HepG2 (cell line): ENCODE measurements around the gene TTBK1. TPM values are rescaled to one million over a fixed set of nuclear protein-coding genes. Genes with fewer than 3 reads are reported as not detected.

Source experiments
- AKAP8 ChIP-seq: sonication (generic); formaldehyde crosslinking; IDR thresholded peaks from 2 replicates; pipeline ENCODE4 v1.5.1; 2020; ENCODE audit warnings: mild to moderate bottlenecking, missing genetic modification reagents
- CENPT ChIP-seq: sonication (generic); formaldehyde crosslinking; IDR thresholded peaks from 2 replicates; pipeline ENCODE4 v1.8.0; 2022; ENCODE audit warnings: low read depth, mild to moderate bottlenecking, moderate library complexity, missing genetic modification reagents
- EEA1 ChIP-seq: sonication (generic); formaldehyde crosslinking; IDR thresholded peaks from 2 replicates; pipeline ENCODE4 v1.5.1; 2020; ENCODE audit warnings: mild to moderate bottlenecking, missing genetic modification reagents, borderline replicate concordance
- FOXA1 ChIP-seq, 2 experiments: fragments of 450-650 bp in 1 of 2; sonication (generic) in 1 of 2; formaldehyde crosslinking in 1 of 2; IDR thresholded peaks; 2 replicates each; pipeline versions ENCODE4 v1.4.0 to v1.6.1; 2016 to 2020; ENCODE audit warnings: missing genetic modification reagents in 1 of 2
- HHEX ChIP-seq: IDR thresholded peaks from 2 replicates; pipeline ENCODE4 v1.6.1; 2016; ENCODE audit warnings: control low read depth
- MAFK ChIP-seq, 2 experiments: IDR thresholded peaks in 1 of 2; conservative IDR thresholded peaks in 1 of 2; 2 replicates each; pipeline ENCODE4 v1.6.1; 2011; ENCODE audit warnings: improper control_type of control experiment in 2 of 2, low read length in 2 of 2
- NFE2L2 ChIP-seq: fragments of 150-350 bp; IDR thresholded peaks from 2 replicates; pipeline ENCODE4 v1.6.1; 2014; ENCODE audit warnings: low read length
- NONO ChIP-seq, 2 experiments: fragments of 450-650 bp in 1 of 2; sonication (generic) in 1 of 2; formaldehyde crosslinking in 1 of 2; IDR thresholded peaks in 1 of 2; conservative IDR thresholded peaks in 1 of 2; 2 replicates each; pipeline versions ENCODE4 v1.6.1 to v1.8.0; 2017 to 2022; ENCODE audit warnings: mild to moderate bottlenecking in 1 of 2, missing genetic modification reagents in 1 of 2, moderate library complexity in 1 of 2
- STAG1 ChIP-seq: sonication (generic); formaldehyde crosslinking; IDR thresholded peaks from 2 replicates; pipeline ENCODE4 v1.4.0; 2020; ENCODE audit warnings: missing genetic modification reagents
- ZNF275 ChIP-seq: sonication (generic); formaldehyde crosslinking; IDR thresholded peaks from 2 replicates; pipeline ENCODE4 v1.8.0; 2022; ENCODE audit warnings: missing genetic modification reagents, mild to moderate bottlenecking, inconsistent platforms, borderline replicate concordance
- polyA plus RNA-seq, 8 experiments: library from polyadenylated mRNA; depleted of rRNA in 3 of 8; stranded (reverse) in 7 of 8; unstranded in 1 of 8; fragments of >200 nt; fragmentation: Illumina TruSeq in 4 of 8; extraction: Trizol in 4 of 8; gene quantifications; 2 replicates each; pipeline versions ENCODE4 v1.2.1 to v1.2.3, GENCODE V29; 2011 to 2016; ENCODE audit warnings: low read depth in 4 of 8, missing spikeins in 1 of 8, mixed read lengths in 1 of 8; ENCODE audit not compliant: insufficient read depth in 1 of 8
- total RNA-seq, 5 experiments: library from RNA; depleted of rRNA; stranded (reverse); fragments of >200 nt; fragmentation: Illumina TruSeq; extraction: Trizol; gene quantifications; 2 replicates each; pipeline ENCODE4 v1.2.3, GENCODE V29; 2016; ENCODE audit warnings: low read depth in 1 of 5
- TF ChIP-seq, protein P1 (sequence below): IDR thresholded peaks from 2 replicates; pipeline ENCODE4 v1.6.1; 2016; ENCODE audit warnings: control low read depth
- TF ChIP-seq, protein P2 (sequence below): sonication (generic); formaldehyde crosslinking; IDR thresholded peaks from 2 replicates; pipeline ENCODE4 v1.5.0; 2020; ENCODE audit warnings: mild to moderate bottlenecking, missing genetic modification reagents

The TTBK1 gene
- total and polyA plus RNA-seq, 2 of the 13 experiments (the other 11 are each of a cell fraction or from before 2014, with no cell fraction given), result 0.24 to 0.33 TPM

DNA sequence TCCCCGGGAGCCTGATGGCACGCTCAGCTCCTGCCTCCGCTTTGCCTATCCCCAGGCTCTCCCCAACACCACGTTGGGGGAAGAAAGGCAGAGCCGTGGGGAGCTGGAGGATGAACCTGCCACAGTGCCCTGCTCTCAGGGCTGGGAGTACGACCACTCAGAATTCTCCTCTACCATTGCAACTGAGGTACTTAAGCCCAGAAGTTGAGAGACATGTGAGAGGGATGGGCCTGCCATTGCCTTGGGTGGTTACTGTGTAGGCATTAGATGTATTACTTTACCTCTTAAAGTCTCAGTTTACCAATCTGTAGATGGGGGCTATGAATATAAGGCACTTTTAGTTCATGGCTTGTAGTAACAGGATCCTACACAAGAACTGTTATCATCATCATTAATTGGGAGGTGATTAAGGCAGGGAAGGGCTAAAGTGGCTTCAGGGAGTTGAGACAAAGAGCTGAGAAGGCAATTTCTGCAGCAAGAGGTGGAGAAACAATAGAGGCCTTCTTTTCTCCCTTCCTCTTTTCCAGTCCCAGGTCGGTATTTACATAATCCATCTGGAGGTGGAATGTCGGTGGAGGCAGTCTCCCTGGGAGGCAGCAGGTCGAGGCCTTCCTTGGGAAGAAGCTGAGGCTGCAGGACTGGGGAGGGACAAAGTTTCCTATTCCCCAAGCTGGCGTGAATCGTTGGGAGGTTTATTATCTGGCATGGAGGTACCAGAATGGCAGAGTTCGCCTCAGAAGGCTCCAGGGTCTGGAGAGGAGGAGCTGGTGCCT lies 55.5 kb downstream of the TTBK1 start (continued):
- TF ChIP-seq STAG1 (CRISPR knock-in tag) (no peak), MAFK (conservative IDR thresholded peaks at IDR 0.05 in 1 of 2, IDR thresholded peaks at IDR 0.05 in 1 of 2; ENCODE audit: low read length in 2 of 2) (peak; percentile 63 to 71), EEA1 (CRISPR knock-in tag) (0 out of 2 replicates have a peak, but pooled peaks have one; percentile 35), CENPT (CRISPR knock-in tag) (0 out of 2 replicates have a peak, but pooled peaks have one; percentile 1), NONO (IDR thresholded peaks at IDR 0.05) (no peak), NONO (CRISPR knock-in tag; conservative IDR thresholded peaks at IDR 0.05) (peak; percentile 42), NFE2L2 (no peak), ZNF275 (CRISPR knock-in tag) (no peak), HHEX (CRISPR knock-in tag) (no peak), AKAP8 (CRISPR knock-in tag) (0 out of 2 replicates have a peak, but pooled peaks have one; percentile 48), FOXA1 (IDR thresholded peaks at IDR 0.05) (no peak), FOXA1 (CRISPR knock-in tag; IDR thresholded peaks at IDR 0.05) (0 out of 2 replicates have a peak, but pooled peaks have one; percentile 29)
- TF ChIP-seq, protein P1, sequence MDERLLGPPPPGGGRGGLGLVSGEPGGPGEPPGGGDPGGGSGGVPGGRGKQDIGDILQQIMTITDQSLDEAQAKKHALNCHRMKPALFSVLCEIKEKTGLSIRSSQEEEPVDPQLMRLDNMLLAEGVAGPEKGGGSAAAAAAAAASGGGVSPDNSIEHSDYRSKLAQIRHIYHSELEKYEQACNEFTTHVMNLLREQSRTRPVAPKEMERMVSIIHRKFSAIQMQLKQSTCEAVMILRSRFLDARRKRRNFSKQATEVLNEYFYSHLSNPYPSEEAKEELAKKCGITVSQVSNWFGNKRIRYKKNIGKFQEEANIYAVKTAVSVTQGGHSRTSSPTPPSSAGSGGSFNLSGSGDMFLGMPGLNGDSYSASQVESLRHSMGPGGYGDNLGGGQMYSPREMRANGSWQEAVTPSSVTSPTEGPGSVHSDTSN (CRISPR knock-in tag), result no peak
- TF ChIP-seq, protein P2, sequence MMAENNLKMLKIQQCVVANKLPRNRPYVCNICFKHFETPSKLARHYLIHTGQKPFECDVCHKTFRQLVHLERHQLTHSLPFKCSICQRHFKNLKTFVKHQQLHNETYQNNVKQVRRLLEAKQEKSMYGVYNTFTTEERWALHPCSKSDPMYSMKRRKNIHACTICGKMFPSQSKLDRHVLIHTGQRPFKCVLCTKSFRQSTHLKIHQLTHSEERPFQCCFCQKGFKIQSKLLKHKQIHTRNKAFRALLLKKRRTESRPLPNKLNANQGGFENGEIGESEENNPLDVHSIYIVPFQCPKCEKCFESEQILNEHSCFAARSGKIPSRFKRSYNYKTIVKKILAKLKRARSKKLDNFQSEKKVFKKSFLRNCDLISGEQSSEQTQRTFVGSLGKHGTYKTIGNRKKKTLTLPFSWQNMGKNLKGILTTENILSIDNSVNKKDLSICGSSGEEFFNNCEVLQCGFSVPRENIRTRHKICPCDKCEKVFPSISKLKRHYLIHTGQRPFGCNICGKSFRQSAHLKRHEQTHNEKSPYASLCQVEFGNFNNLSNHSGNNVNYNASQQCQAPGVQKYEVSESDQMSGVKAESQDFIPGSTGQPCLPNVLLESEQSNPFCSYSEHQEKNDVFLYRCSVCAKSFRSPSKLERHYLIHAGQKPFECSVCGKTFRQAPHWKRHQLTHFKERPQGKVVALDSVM (CRISPR knock-in tag), result peak; percentile 95
